HCT116 (cell line): ENCODE data around the gene LRP1B. TPM values are rescaled to one million over a fixed set of nuclear protein-coding genes. Genes with fewer than 3 reads are reported as not detected.

Experiments used
- ATAC-seq: fragments of 200-7000 bp; cut with Tn5 transposase; 2 replicates; pipeline ENCODE4 v1.9.1; 2020; ENCODE audit warnings: mild to moderate bottlenecking, moderate library complexity
- BruUV-seq: library from RNA; stranded (reverse); fragments of 400-500 nt; replicated peaks from 2 replicates; lab custom pipeline; 2021; lab: Mats Ljungman, UMichigan
- CTCF ChIA-PET: fragments of 300-600 bp; sonication (Branson Sonifier 250); formaldehyde crosslinking; loops from one replicate; lab custom pipeline; 2021; ENCODE audit warnings: antibody characterized with exemption; lab: Charles Lee
- POLR2A ChIA-PET: fragments of 300-600, 350-600 bp; sonication (Branson Sonifier 250); formaldehyde crosslinking; loops from one replicate; lab custom pipeline; 2021; ENCODE audit warnings: antibody characterized with exemption; lab: Charles Lee
- RAD21 ChIA-PET, 2 experiments: fragments of 300-600 bp; sonication (Branson Sonifier 250); formaldehyde crosslinking; loops; one replicate each; lab custom pipeline; 2023; ENCODE audit warnings: low total read pairs in 2 of 2; ENCODE audit not compliant: uncharacterized antibody in 2 of 2, unreplicated experiment in 2 of 2, low non-redundant PET in 1 of 2; lab: Charles Lee
- DNase-seq: peaks from one replicate; pipeline ENCODE4 v3.0.0-alpha.2; 2010; ENCODE audit warnings: low read depth, low spot score
- H2AFZ ChIP-seq: fragments of 200-600 bp; shearing (Covaris generic), sonication (generic); 2 replicates; pipeline ENCODE4 v1.6.1; 2017; ENCODE audit warnings: low read depth, mixed run types, mixed read lengths, antibody characterized with exemption, low read length; ENCODE audit not compliant: poor library complexity, severe bottlenecking
- H3K27ac ChIP-seq: 2 replicates; pipeline ENCODE4 v1.5.1; 2012; ENCODE audit warnings: low read depth, low read length
- H3K27me3 ChIP-seq: fragments of 200-600 bp; sonication (generic); 2 replicates; pipeline ENCODE4 v1.6.1; 2016; ENCODE audit warnings: mixed run types, low read length, mixed read lengths; ENCODE audit not compliant: insufficient read depth
- H3K36me3 ChIP-seq, 2 experiments: fragments of 200-500 bp in 1 of 2; fragments of 200-600 bp in 1 of 2; sonication (Bioruptor generic) in 1 of 2; sonication (generic) in 1 of 2; 2 replicates each; pipeline versions ENCODE4 v1.5.1 to v1.6.1; 2014 to 2016; ENCODE audit warnings: low read length in 2 of 2, inconsistent platforms in 1 of 2, mixed read lengths in 1 of 2, mixed run types in 1 of 2; ENCODE audit not compliant: insufficient read depth in 2 of 2, control insufficient read depth in 1 of 2
- H3K4me1 ChIP-seq, 2 experiments: fragments of 200-600 bp in 1 of 2; sonication (generic) in 1 of 2; 2 replicates each; pipeline versions ENCODE4 v1.5.1 to v1.6.1; 2012 to 2017; ENCODE audit warnings: low read length in 2 of 2, inconsistent platforms in 1 of 2, mild to moderate bottlenecking in 1 of 2, mixed read lengths in 1 of 2, mixed run types in 1 of 2, moderate library complexity in 1 of 2; ENCODE audit not compliant: insufficient read depth in 2 of 2, control insufficient read depth in 1 of 2
- H3K4me2 ChIP-seq: fragments of 200-600 bp; sonication (generic); 2 replicates; pipeline ENCODE4 v1.6.1; 2017; ENCODE audit warnings: mixed run types, low read length, mixed read lengths
- H3K4me3 ChIP-seq, 2 experiments: fragments of 200-600 bp in 1 of 2; sonication (generic) in 1 of 2; replicated peaks in 1 of 2; 2 replicates each; pipeline ENCODE4 v1.5.1; 2011 to 2016; ENCODE audit warnings: low read length in 2 of 2, control low read depth in 1 of 2, low read depth in 1 of 2, mild to moderate bottlenecking in 1 of 2, mixed read lengths in 1 of 2, mixed run types in 1 of 2
- H3K79me2 ChIP-seq: fragments of 200-600 bp; sonication (generic); 2 replicates; pipeline ENCODE4 v1.6.1; 2017; ENCODE audit warnings: mild to moderate bottlenecking, mixed run types, low read length, moderate library complexity, mixed read lengths; ENCODE audit not compliant: insufficient read depth
- H3K9ac ChIP-seq: fragments of 200-600 bp; sonication (generic); 2 replicates; pipeline ENCODE4 v1.6.1; 2016; ENCODE audit warnings: low read length, mixed read lengths
- H3K9me2 ChIP-seq: fragments of 200-600 bp; sonication (generic), shearing (Covaris generic); 2 replicates; pipeline ENCODE4 v1.6.1; 2017; ENCODE audit warnings: mixed run types, mild to moderate bottlenecking, moderate library complexity; ENCODE audit not compliant: insufficient read depth
- H3K9me3 ChIP-seq, 2 experiments: fragments of 200-500 bp in 1 of 2; fragments of 200-600 bp in 1 of 2; sonication (Bioruptor generic) in 1 of 2; sonication (generic) in 1 of 2; 2 replicates each; pipeline ENCODE4 v1.6.1; 2014 to 2017; ENCODE audit warnings: low read length in 2 of 2, mixed read lengths in 2 of 2, inconsistent platforms in 1 of 2, low read depth in 1 of 2, mild to moderate bottlenecking in 1 of 2, mixed run types in 1 of 2, moderate library complexity in 1 of 2; ENCODE audit not compliant: control insufficient read depth in 1 of 2, insufficient read depth in 1 of 2
- H4K20me1 ChIP-seq: fragments of 200-600 bp; sonication (generic), shearing (Covaris generic); 2 replicates; pipeline ENCODE4 v1.6.1; 2017; ENCODE audit warnings: mixed run types, mild to moderate bottlenecking, moderate library complexity; ENCODE audit not compliant: insufficient read depth
- CBX3 ChIP-seq: IDR thresholded peaks from 2 replicates; pipeline ENCODE4 v1.6.1; 2012; ENCODE audit warnings: low read depth
- CEBPB ChIP-seq: IDR thresholded peaks from 2 replicates; pipeline ENCODE4 v1.6.1; 2012; ENCODE audit warnings: low read depth
- EGR1 ChIP-seq: IDR thresholded peaks from 2 replicates; pipeline ENCODE4 v1.6.1; 2012; ENCODE audit warnings: low read depth
- ELF1 ChIP-seq: IDR thresholded peaks from 2 replicates; pipeline ENCODE4 v1.6.1; 2012; ENCODE audit warnings: low read depth, borderline replicate concordance
- EZH2phosphoT487 ChIP-seq: fragments of 200-600 bp; IDR thresholded peaks from 2 replicates; pipeline ENCODE4 v1.6.1; 2018; ENCODE audit warnings: antibody characterized with exemption, borderline replicate concordance
- FOSL1 ChIP-seq: IDR thresholded peaks from 2 replicates; pipeline ENCODE4 v1.6.1; 2012; ENCODE audit warnings: low read depth
- JUND ChIP-seq: IDR thresholded peaks from 2 replicates; pipeline ENCODE4 v1.6.1; 2012
- RAD21 ChIP-seq: IDR thresholded peaks from 2 replicates; pipeline ENCODE4 v1.6.1; 2012; ENCODE audit warnings: low read depth, mild to moderate bottlenecking
- SIN3A ChIP-seq: IDR thresholded peaks from 2 replicates; pipeline ENCODE4 v1.6.1; 2012; ENCODE audit warnings: low read depth
- SRF ChIP-seq: IDR thresholded peaks from 2 replicates; pipeline ENCODE4 v1.6.1; 2012; ENCODE audit warnings: low read depth
- TCF7L2 ChIP-seq: IDR thresholded peaks from 2 replicates; pipeline ENCODE4 v1.7.0; 2011; ENCODE audit warnings: borderline replicate concordance, inconsistent platforms; ENCODE audit not compliant: insufficient read depth, insufficient read length; ENCODE audit errors: extremely low read depth
- YY1 ChIP-seq: IDR thresholded peaks from 2 replicates; pipeline ENCODE4 v1.6.1; 2011; ENCODE audit warnings: low read length, low read depth, moderate library complexity, mild to moderate bottlenecking; ENCODE audit not compliant: insufficient replicate concordance; ENCODE audit errors: extremely low read depth
- ZFX ChIP-seq: fragments of 450-650 bp; IDR thresholded peaks from 2 replicates; pipeline ENCODE4 v1.6.1; 2017
- intact Hi-C: fragments of 100-400 bp; cut with micrococcal nuclease; formaldehyde crosslinking; loops from 2 replicates; pipeline ENCODE4 v1.10.0; 2022
- total RNA-seq: library from RNA; stranded (reverse); gene quantifications from one replicate; pipeline ENCODE4 v1.2.1, GENCODE V29; 2021; ENCODE audit not compliant: unreplicated experiment
- TF ChIP-seq, protein P1 (sequence below): IDR thresholded peaks from 2 replicates; pipeline ENCODE4 v1.6.1; 2012
- TF ChIP-seq, protein P2 (sequence below): IDR thresholded peaks from 2 replicates; pipeline ENCODE4 v1.6.1; 2012; ENCODE audit warnings: low read depth

Gene LRP1B
- total RNA-seq, 1 experiment from 2014 or later, result 0.34 TPM

DNA sequence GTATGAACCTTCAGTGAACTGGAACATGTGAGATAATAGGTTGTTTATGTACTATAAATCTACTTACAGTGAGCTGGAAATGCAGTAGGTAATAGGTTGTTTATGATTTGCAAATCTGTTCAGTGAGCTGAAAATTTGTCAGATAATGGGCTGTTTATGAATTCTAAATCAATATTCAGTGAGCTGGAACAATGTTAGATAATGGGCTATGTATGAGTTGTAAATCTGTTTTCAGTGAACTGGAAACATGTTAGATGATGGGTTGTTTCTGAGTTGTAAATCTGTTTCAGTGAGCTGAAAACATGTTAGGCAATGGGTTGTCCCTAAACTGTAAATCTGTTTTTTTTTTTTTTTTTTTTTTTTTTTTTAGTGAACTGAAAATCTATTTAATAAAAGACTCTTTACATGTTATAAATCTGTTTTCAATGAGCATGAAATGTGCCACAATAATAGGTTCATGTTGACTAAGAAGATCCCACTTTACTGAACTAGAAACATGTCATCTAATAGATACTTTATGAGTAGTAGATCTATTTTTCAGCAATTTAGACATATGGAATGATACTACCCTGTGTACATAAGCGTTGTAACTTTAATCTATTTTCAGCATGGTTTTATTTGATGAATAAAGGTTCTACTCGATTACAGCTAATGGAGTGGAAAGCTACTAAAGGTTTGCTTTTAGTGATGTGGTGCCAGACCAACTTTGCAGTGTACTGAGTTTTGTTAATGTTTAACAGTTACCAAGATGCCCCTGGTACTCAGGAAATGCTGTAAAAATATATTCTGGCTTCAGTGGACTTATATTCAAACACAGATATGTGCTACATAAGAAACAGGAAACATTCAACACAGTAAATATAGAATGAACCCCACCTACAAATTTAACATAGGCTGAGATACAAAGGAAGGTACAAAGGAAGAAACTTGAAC lies 1471.8 kb downstream of the LRP1B start:
- DNase-seq, result no peak
- ChIA-PET CTCF (no interaction called here), POLR2A (no interaction called here), RAD21 (no interaction called here)
- Histone ChIP-seq H2AFZ (no peak overlapping the region), H3K4me2 (no peak overlapping the region), H3K4me1 (no peaks in the 10 kb centered on the region), H3K9me3 (no peaks in the 10 kb centered on the region), H3K9ac (no peak overlapping the region), H3K79me2 (no peaks in the 10 kb centered on the region), H3K4me3 (no peak overlapping the region), H3K27ac (no peak overlapping the region), H3K36me3 (no peaks in the 10 kb centered on the region), H3K9me2 (no peaks in the 10 kb centered on the region), H3K27me3 (no peaks in the 10 kb centered on the region), H4K20me1 (no peaks in the 10 kb centered on the region)
- TF ChIP-seq SRF (no peak), EZH2phosphoT487 (no peak), RAD21 (no peak), YY1 (no peak)
- no peak for ATAC-seq
- BruUV-seq, result no TSS peak
- intact Hi-C loops, result no loop called here

DNA sequence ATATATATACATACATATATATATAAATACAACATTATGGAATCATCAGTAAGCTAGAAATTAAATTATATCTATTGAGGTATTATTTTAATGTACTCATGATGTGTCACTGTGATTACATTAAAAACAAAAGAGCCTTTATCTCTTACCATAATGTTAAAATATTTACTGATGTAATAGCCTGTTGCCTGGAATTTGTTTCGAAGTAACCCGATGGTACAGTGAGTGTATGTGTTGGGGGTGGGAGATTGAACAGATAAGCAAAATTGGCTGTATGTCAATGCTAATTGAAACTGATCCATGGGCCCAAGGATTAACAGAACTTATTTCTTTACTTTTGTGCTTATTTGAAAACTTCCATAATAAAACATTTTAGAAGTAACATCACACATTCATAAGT lies 1473.2 kb downstream of the LRP1B start:
- BruUV-seq, result no TSS peak
- no peak for ATAC-seq
- TF ChIP-seq EGR1 (no peak), CBX3 (no peak), FOSL1 (no peak), SIN3A (no peak), JUND (no peak), CEBPB (no peak), ELF1 (no peak), ZFX (no peak), EZH2phosphoT487 (no peak), RAD21 (no peak), TCF7L2 (no peak)
- TF ChIP-seq, protein P1, sequence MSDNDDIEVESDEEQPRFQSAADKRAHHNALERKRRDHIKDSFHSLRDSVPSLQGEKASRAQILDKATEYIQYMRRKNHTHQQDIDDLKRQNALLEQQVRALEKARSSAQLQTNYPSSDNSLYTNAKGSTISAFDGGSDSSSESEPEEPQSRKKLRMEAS, result no peak
- TF ChIP-seq, protein P2, sequence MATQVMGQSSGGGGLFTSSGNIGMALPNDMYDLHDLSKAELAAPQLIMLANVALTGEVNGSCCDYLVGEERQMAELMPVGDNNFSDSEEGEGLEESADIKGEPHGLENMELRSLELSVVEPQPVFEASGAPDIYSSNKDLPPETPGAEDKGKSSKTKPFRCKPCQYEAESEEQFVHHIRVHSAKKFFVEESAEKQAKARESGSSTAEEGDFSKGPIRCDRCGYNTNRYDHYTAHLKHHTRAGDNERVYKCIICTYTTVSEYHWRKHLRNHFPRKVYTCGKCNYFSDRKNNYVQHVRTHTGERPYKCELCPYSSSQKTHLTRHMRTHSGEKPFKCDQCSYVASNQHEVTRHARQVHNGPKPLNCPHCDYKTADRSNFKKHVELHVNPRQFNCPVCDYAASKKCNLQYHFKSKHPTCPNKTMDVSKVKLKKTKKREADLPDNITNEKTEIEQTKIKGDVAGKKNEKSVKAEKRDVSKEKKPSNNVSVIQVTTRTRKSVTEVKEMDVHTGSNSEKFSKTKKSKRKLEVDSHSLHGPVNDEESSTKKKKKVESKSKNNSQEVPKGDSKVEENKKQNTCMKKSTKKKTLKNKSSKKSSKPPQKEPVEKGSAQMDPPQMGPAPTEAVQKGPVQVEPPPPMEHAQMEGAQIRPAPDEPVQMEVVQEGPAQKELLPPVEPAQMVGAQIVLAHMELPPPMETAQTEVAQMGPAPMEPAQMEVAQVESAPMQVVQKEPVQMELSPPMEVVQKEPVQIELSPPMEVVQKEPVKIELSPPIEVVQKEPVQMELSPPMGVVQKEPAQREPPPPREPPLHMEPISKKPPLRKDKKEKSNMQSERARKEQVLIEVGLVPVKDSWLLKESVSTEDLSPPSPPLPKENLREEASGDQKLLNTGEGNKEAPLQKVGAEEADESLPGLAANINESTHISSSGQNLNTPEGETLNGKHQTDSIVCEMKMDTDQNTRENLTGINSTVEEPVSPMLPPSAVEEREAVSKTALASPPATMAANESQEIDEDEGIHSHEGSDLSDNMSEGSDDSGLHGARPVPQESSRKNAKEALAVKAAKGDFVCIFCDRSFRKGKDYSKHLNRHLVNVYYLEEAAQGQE, result no peak

More for the DNA sequence above, 1473.2 kb downstream of the LRP1B start:
- Histone ChIP-seq H4K20me1 (no peaks in the 10 kb centered on the region), H3K4me1 (no peaks in the 10 kb centered on the region), H3K9ac (no peak overlapping the region), H3K4me3 (no peak overlapping the region), H3K9me3 (no peaks in the 10 kb centered on the region), H3K36me3 (no peaks in the 10 kb centered on the region), H3K27ac (no peak overlapping the region), H3K27me3 (no peaks in the 10 kb centered on the region), H3K79me2 (no peaks in the 10 kb centered on the region), H3K9me2 (no peaks in the 10 kb centered on the region), H3K4me2 (no peak overlapping the region), H2AFZ (no peak overlapping the region)
- CTCF ChIA-PET, result no interaction called here
- no peak for DNase-seq
- intact Hi-C loops, result no loop called here
- RAD21 ChIA-PET, result no interaction called here
- POLR2A ChIA-PET, result no interaction called here
